HepG2 (cell line): Measurements from ENCODE around the gene TTLL1. TPM values are rescaled to one million over a fixed set of nuclear protein-coding genes. Genes with fewer than 3 reads are reported as not detected.

Source experiments
- BRD4 ChIP-seq: sonication (generic); formaldehyde crosslinking; IDR thresholded peaks from 2 replicates; pipeline ENCODE4 v1.4.0; 2020; ENCODE audit warnings: missing genetic modification reagents
- DR1 ChIP-seq: sonication (generic); formaldehyde crosslinking; IDR thresholded peaks from 2 replicates; pipeline ENCODE4 v1.8.0; 2021; ENCODE audit warnings: mild to moderate bottlenecking, missing genetic modification reagents, inconsistent platforms
- EP300 ChIP-seq, 3 experiments: sonication (generic) in 1 of 3; formaldehyde crosslinking in 1 of 3; IDR thresholded peaks; 2 replicates each; pipeline versions ENCODE4 v1.5.1 to v1.6.1; 2011 to 2020; ENCODE audit warnings: low read depth in 2 of 3, low read length in 2 of 3, borderline replicate concordance in 1 of 3, improper control_type of control experiment in 1 of 3, mild to moderate bottlenecking in 1 of 3, missing genetic modification reagents in 1 of 3, moderate library complexity in 1 of 3
- ERF ChIP-seq: IDR thresholded peaks from 2 replicates; pipeline ENCODE4 v1.6.1; 2018; ENCODE audit warnings: missing biosample characterization, missing genetic modification reagents
- SMAD9 ChIP-seq: sonication (generic); formaldehyde crosslinking; IDR thresholded peaks from 2 replicates; pipeline ENCODE4 v1.5.1; 2020; ENCODE audit warnings: mild to moderate bottlenecking, missing genetic modification reagents
- ZBTB25 ChIP-seq: IDR thresholded peaks from 2 replicates; pipeline ENCODE4 v1.6.1; 2018; ENCODE audit warnings: missing genetic modification reagents
- ZBTB4 ChIP-seq: sonication (generic); formaldehyde crosslinking; IDR thresholded peaks from 2 replicates; pipeline ENCODE4 v1.4.0; 2020; ENCODE audit warnings: missing genetic modification reagents, mild to moderate bottlenecking, borderline replicate concordance
- ZNF784 ChIP-seq: sonication (generic); formaldehyde crosslinking; IDR thresholded peaks from 2 replicates; pipeline ENCODE4 v1.5.1; 2020; ENCODE audit warnings: missing genetic modification reagents, mild to moderate bottlenecking, borderline replicate concordance
- polyA plus RNA-seq, 8 experiments: library from polyadenylated mRNA; depleted of rRNA in 3 of 8; stranded (reverse) in 7 of 8; unstranded in 1 of 8; fragments of >200 nt; fragmentation: Illumina TruSeq in 4 of 8; extraction: Trizol in 4 of 8; gene quantifications; 2 replicates each; pipeline versions ENCODE4 v1.2.1 to v1.2.3, GENCODE V29; 2011 to 2016; ENCODE audit warnings: low read depth in 4 of 8, missing spikeins in 1 of 8, mixed read lengths in 1 of 8; ENCODE audit not compliant: insufficient read depth in 1 of 8
- total RNA-seq, 5 experiments: library from RNA; depleted of rRNA; stranded (reverse); fragments of >200 nt; fragmentation: Illumina TruSeq; extraction: Trizol; gene quantifications; 2 replicates each; pipeline ENCODE4 v1.2.3, GENCODE V29; 2016; ENCODE audit warnings: low read depth in 1 of 5

The TTLL1 gene
- total and polyA plus RNA-seq, 2 of the 13 experiments (the other 11 are each of a cell fraction or from before 2014, with no cell fraction given), result 1.6 to 5.3 TPM

GRCh38 chr22:43014316-43014868 lies 74.8 kb downstream of the TTLL1 start (continued):
- no peak for TF ChIP-seq ZBTB4 (CRISPR knock-in tag)
- TF ChIP-seq EP300 (IDR thresholded peaks at IDR 0.05; ENCODE audit: low read depth in 2 of 2, low read length in 2 of 2), result no peak
- no peak for TF ChIP-seq EP300 (CRISPR knock-in tag; IDR thresholded peaks at IDR 0.05; ENCODE audit: borderline replicate concordance)
- no peak for TF ChIP-seq ZBTB25
- TF ChIP-seq ERF (CRISPR knock-in tag), result no peak
- no peak for TF ChIP-seq BRD4 (CRISPR knock-in tag)
- no peak for TF ChIP-seq DR1 (CRISPR knock-in tag)
- no peak for TF ChIP-seq ZNF784 (CRISPR knock-in tag)
- no peak for TF ChIP-seq SMAD9
